A549 (cell line): ENCODE measurements around the gene ADGRF5. TPM values are rescaled to one million over a fixed set of nuclear protein-coding genes. Genes with fewer than 3 reads are reported as not detected.

Source experiments
- ATAC-seq, 2 experiments: fragments of 200-7000 bp in 1 of 2; fragments of >200 bp in 1 of 2; cut with Nextera tagmentation in 1 of 2; cut with Tn5 transposase in 1 of 2; 3 replicates each; pipeline versions ENCODE4 v1.8.0 to v1.9.1; 2018 to 2020; ENCODE audit warnings: mild to moderate bottlenecking in 1 of 2, moderate library complexity in 1 of 2
- CTCF ChIA-PET: fragments of 300-600 bp; sonication (Branson Sonifier 250); formaldehyde crosslinking; extraction: SDS; loops from one replicate; lab custom pipeline; 2021; ENCODE audit warnings: antibody characterized with exemption, inconsistent platforms; lab: Yijun Ruan, JAX
- POLR2A ChIA-PET: fragments of 350-600 bp; formaldehyde crosslinking; extraction: SDS; loops from one replicate; lab custom pipeline; 2021; ENCODE audit warnings: antibody characterized with exemption, inconsistent platforms; lab: Yijun Ruan, JAX
- DNase-seq, 2 experiments: peaks; one replicate each; pipeline versions ENCODE4 v3.0.0 to v3.0.0-alpha.2; 2011 to 2016; ENCODE audit warnings: low read depth in 1 of 2, low spot score in 1 of 2
- FAIRE-seq: peaks from 2 replicates; lab custom pipeline; 2011; peaks lifted over from hg19 to GRCh38; lab: Jason Lieb, UNC
- H3K27ac ChIP-seq, 2 experiments: fragments of >200 bp; sonication (Bioruptor Twin); formaldehyde crosslinking; 3 replicates each; pipeline ENCODE4 v1.5.1; 2016 to 2017
- H3K4me1 ChIP-seq: fragments of >200 bp; sonication (Bioruptor Twin); formaldehyde crosslinking; 3 replicates; pipeline ENCODE4 v1.6.1; 2016
- H3K4me2 ChIP-seq: fragments of >200 bp; sonication (Bioruptor Twin); formaldehyde crosslinking; 3 replicates; pipeline ENCODE4 v1.6.1; 2016
- H3K4me3 ChIP-seq: fragments of >200 bp; sonication (Bioruptor Twin); formaldehyde crosslinking; 3 replicates; pipeline ENCODE4 v1.5.1; 2016
- H3K9me3 ChIP-seq: fragments of >200 bp; sonication (Bioruptor Twin); formaldehyde crosslinking; 3 replicates; pipeline ENCODE4 v1.6.1; 2016
- BHLHE40 ChIP-seq: IDR thresholded peaks from 2 replicates; pipeline ENCODE4 v1.6.1; 2012; ENCODE audit warnings: low read depth, low read length, inconsistent platforms
- CBX8 ChIP-seq: fragments of 200-600 bp; sonication (generic); IDR thresholded peaks from 2 replicates; pipeline ENCODE4 v1.6.1; 2016
- CHD2 ChIP-seq: fragments of 150-350 bp; IDR thresholded peaks from 2 replicates; pipeline ENCODE4 v1.6.1; 2014; ENCODE audit warnings: low read length; ENCODE audit not compliant: partially characterized antibody
- CTCF ChIP-seq: fragments of >200 bp; sonication (Bioruptor Twin); formaldehyde crosslinking; IDR thresholded peaks from 3 replicates; pipeline ENCODE4 v1.5.1; 2016
- EHF ChIP-seq: fragments of 250-450 bp; sonication (Bioruptor Pico); IDR thresholded peaks from 2 replicates; pipeline ENCODE4 v1.5.0; 2020; ENCODE audit warnings: mild to moderate bottlenecking
- EHMT2 ChIP-seq: fragments of 200-600 bp; sonication (generic); IDR thresholded peaks from 2 replicates; pipeline ENCODE4 v1.6.1; 2016; ENCODE audit warnings: antibody characterized with exemption, low read depth, mild to moderate bottlenecking, moderate library complexity
- ESRRA ChIP-seq: fragments of 150-350 bp; IDR thresholded peaks from 2 replicates; pipeline ENCODE4 v1.6.1; 2014; ENCODE audit warnings: mild to moderate bottlenecking, low read length, borderline replicate concordance
- FOSB ChIP-seq: fragments of 250-450 bp; sonication (Bioruptor Pico); IDR thresholded peaks from 2 replicates; pipeline ENCODE4 v1.5.0; 2020; ENCODE audit warnings: mild to moderate bottlenecking, moderate library complexity
- HOXA7 ChIP-seq: fragments of 250-450 bp; sonication (Bioruptor Pico); IDR thresholded peaks from 2 replicates; pipeline ENCODE4 v1.5.0; 2020; ENCODE audit warnings: mild to moderate bottlenecking, moderate library complexity
- JUN ChIP-seq, 2 experiments: fragments of >200 bp; sonication (Bioruptor Twin); formaldehyde crosslinking; IDR thresholded peaks; 2 replicates in 1 of 2; 3 replicates in 1 of 2; pipeline ENCODE4 v1.6.1; 2016 to 2017
- KDM5A ChIP-seq: fragments of 200-600 bp; sonication (generic); IDR thresholded peaks from 2 replicates; pipeline ENCODE4 v1.6.1; 2016; ENCODE audit warnings: antibody characterized with exemption, mild to moderate bottlenecking
- MAZ ChIP-seq: fragments of 150-350 bp; IDR thresholded peaks from 2 replicates; pipeline ENCODE4 v1.6.1; 2014; ENCODE audit warnings: antibody characterized with exemption, low read depth, low read length, borderline replicate concordance
- NPAS2 ChIP-seq: fragments of 250-450 bp; sonication (Bioruptor Pico); IDR thresholded peaks from 2 replicates; pipeline ENCODE4 v1.8.0; 2022; ENCODE audit warnings: mild to moderate bottlenecking, moderate library complexity, borderline replicate concordance
- NR3C1 ChIP-seq: fragments of >200 bp; sonication (Bioruptor Twin); formaldehyde crosslinking; IDR thresholded peaks from 3 replicates; pipeline ENCODE4 v1.6.1; 2017
- PHF8 ChIP-seq: fragments of 200-600 bp; sonication (generic); IDR thresholded peaks from 2 replicates; pipeline ENCODE4 v1.6.1; 2016; ENCODE audit warnings: low read depth, mild to moderate bottlenecking, antibody characterized with exemption, moderate library complexity, borderline replicate concordance
- POLR2AphosphoS2 ChIP-seq: conservative IDR thresholded peaks from 2 replicates; pipeline ENCODE4 v1.6.1; 2012; ENCODE audit warnings: low read length, improper control_type of control experiment, inconsistent platforms
- RFX5 ChIP-seq: fragments of 450-650 bp; IDR thresholded peaks from 2 replicates; pipeline ENCODE4 v1.7.1; 2014; ENCODE audit warnings: antibody characterized with exemption, mild to moderate bottlenecking, moderate library complexity
- TFCP2L1 ChIP-seq: fragments of 250-450 bp; sonication (Bioruptor Pico); IDR thresholded peaks from 2 replicates; pipeline ENCODE4 v1.5.0; 2021; ENCODE audit warnings: mild to moderate bottlenecking
- ZC3H11A ChIP-seq: fragments of 450-650 bp; IDR thresholded peaks from 2 replicates; pipeline ENCODE4 v1.6.1; 2014; ENCODE audit warnings: antibody characterized with exemption, mild to moderate bottlenecking
- ZNF302 ChIP-seq: fragments of 250-450 bp; sonication (Bioruptor Pico); IDR thresholded peaks from 2 replicates; pipeline ENCODE4 v1.9.0; 2021; ENCODE audit warnings: inconsistent platforms, mild to moderate bottlenecking, moderate library complexity
- WGBS: methylation state at CpG from one replicate; pipeline ENCODE4 v1.1.6; 2017; ENCODE audit errors: missing lambda C conversion rate; 5-methylcytosine and 5-hydroxymethylcytosine counted together
- polyA plus RNA-seq, 4 experiments: library from polyadenylated mRNA; depleted of rRNA in 3 of 4; stranded (reverse); fragments of >200 nt; fragmentation: RNase III in 1 of 4; extraction: RNeasy Plus Mini Kit Qiagen cat#74134 plus additional on column Dnase treatment in 1 of 4; gene quantifications; 2 replicates in 3 of 4; 3 replicates in 1 of 4; pipeline ENCODE4 v1.2.3, GENCODE V29; 2011 to 2017
- TF ChIP-seq, protein P1 (sequence below): fragments of 450-650 bp; IDR thresholded peaks from 2 replicates; pipeline ENCODE4 v1.6.1; 2014; ENCODE audit warnings: antibody characterized with exemption
- TF ChIP-seq, protein P2 (sequence below): IDR thresholded peaks from 2 replicates; pipeline ENCODE4 v1.6.1; 2012
- TF ChIP-seq, protein P3 (sequence below): fragments of 250-450 bp; sonication (Bioruptor Pico); IDR thresholded peaks from 2 replicates; pipeline ENCODE4 v1.5.0; 2020; ENCODE audit warnings: low read depth, mild to moderate bottlenecking, moderate library complexity
- TF ChIP-seq, protein P4 (sequence below): fragments of 150-350 bp; IDR thresholded peaks from 2 replicates; pipeline ENCODE4 v1.6.1; 2014; ENCODE audit warnings: low read depth, mild to moderate bottlenecking, low read length
- TF ChIP-seq, protein P5 (sequence below): fragments of 200-600 bp; sonication (generic); IDR thresholded peaks from 2 replicates; pipeline ENCODE4 v1.6.1; 2016; ENCODE audit warnings: antibody characterized with exemption, mild to moderate bottlenecking, moderate library complexity
- TF ChIP-seq, protein P6 (sequence below): fragments of >200 bp; sonication (Bioruptor Twin); formaldehyde crosslinking; IDR thresholded peaks from 3 replicates; pipeline ENCODE4 v1.6.1; 2016

ADGRF5 gene
- polyA plus RNA-seq, 2 of the 4 experiments (the other 2 are of a cell fraction), result not detected

GRCh38 chr6:46882645-46883044, 39.1 kb downstream of the ADGRF5 start:
- ChIA-PET CTCF (no interaction called here), POLR2A (no interaction called here)
- H3K27ac ChIP-seq, result no peak overlapping the region
- H3K4me1 ChIP-seq, result no peaks in the 10 kb centered on the region
- WGBS, result 30% methylated on average over 2 of the region's 2 CpGs
- TF ChIP-seq, protein P1, sequence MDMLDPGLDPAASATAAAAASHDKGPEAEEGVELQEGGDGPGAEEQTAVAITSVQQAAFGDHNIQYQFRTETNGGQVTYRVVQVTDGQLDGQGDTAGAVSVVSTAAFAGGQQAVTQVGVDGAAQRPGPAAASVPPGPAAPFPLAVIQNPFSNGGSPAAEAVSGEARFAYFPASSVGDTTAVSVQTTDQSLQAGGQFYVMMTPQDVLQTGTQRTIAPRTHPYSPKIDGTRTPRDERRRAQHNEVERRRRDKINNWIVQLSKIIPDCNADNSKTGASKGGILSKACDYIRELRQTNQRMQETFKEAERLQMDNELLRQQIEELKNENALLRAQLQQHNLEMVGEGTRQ, result no peak
- TF ChIP-seq FOSB, result no peak
- TF ChIP-seq BHLHE40, result no peak
- TF ChIP-seq PHF8, result no peak
- TF ChIP-seq KDM5A, result no peak
- no peak for TF ChIP-seq EHMT2
- TF ChIP-seq, protein P2, sequence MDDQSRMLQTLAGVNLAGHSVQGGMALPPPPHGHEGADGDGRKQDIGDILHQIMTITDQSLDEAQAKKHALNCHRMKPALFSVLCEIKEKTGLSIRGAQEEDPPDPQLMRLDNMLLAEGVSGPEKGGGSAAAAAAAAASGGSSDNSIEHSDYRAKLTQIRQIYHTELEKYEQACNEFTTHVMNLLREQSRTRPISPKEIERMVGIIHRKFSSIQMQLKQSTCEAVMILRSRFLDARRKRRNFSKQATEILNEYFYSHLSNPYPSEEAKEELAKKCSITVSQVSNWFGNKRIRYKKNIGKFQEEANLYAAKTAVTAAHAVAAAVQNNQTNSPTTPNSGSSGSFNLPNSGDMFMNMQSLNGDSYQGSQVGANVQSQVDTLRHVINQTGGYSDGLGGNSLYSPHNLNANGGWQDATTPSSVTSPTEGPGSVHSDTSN, result no peak
- no peak for TF ChIP-seq JUN (IDR thresholded peaks at IDR 0.05)
- no peak for TF ChIP-seq NPAS2
- no peak for TF ChIP-seq TFCP2L1 (CRISPR knock-in tag)
- TF ChIP-seq RFX5, result no peak
- TF ChIP-seq ZNF302, result no peak
- TF ChIP-seq NR3C1, result no peak
- TF ChIP-seq CBX8, result no peak
- TF ChIP-seq, protein P3, sequence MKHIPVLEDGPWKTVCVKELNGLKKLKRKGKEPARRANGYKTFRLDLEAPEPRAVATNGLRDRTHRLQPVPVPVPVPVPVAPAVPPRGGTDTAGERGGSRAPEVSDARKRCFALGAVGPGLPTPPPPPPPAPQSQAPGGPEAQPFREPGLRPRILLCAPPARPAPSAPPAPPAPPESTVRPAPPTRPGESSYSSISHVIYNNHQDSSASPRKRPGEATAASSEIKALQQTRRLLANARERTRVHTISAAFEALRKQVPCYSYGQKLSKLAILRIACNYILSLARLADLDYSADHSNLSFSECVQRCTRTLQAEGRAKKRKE (CRISPR knock-in tag), result no peak
- TF ChIP-seq, protein P4, sequence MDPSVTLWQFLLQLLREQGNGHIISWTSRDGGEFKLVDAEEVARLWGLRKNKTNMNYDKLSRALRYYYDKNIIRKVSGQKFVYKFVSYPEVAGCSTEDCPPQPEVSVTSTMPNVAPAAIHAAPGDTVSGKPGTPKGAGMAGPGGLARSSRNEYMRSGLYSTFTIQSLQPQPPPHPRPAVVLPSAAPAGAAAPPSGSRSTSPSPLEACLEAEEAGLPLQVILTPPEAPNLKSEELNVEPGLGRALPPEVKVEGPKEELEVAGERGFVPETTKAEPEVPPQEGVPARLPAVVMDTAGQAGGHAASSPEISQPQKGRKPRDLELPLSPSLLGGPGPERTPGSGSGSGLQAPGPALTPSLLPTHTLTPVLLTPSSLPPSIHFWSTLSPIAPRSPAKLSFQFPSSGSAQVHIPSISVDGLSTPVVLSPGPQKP, result no peak
- no peak for TF ChIP-seq ZC3H11A
- TF ChIP-seq, protein P5, sequence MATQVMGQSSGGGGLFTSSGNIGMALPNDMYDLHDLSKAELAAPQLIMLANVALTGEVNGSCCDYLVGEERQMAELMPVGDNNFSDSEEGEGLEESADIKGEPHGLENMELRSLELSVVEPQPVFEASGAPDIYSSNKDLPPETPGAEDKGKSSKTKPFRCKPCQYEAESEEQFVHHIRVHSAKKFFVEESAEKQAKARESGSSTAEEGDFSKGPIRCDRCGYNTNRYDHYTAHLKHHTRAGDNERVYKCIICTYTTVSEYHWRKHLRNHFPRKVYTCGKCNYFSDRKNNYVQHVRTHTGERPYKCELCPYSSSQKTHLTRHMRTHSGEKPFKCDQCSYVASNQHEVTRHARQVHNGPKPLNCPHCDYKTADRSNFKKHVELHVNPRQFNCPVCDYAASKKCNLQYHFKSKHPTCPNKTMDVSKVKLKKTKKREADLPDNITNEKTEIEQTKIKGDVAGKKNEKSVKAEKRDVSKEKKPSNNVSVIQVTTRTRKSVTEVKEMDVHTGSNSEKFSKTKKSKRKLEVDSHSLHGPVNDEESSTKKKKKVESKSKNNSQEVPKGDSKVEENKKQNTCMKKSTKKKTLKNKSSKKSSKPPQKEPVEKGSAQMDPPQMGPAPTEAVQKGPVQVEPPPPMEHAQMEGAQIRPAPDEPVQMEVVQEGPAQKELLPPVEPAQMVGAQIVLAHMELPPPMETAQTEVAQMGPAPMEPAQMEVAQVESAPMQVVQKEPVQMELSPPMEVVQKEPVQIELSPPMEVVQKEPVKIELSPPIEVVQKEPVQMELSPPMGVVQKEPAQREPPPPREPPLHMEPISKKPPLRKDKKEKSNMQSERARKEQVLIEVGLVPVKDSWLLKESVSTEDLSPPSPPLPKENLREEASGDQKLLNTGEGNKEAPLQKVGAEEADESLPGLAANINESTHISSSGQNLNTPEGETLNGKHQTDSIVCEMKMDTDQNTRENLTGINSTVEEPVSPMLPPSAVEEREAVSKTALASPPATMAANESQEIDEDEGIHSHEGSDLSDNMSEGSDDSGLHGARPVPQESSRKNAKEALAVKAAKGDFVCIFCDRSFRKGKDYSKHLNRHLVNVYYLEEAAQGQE, result no peak
- TF ChIP-seq EHF (CRISPR knock-in tag), result no peak
- DNase-seq (no peak), ATAC-seq (no peak), FAIRE-seq (no peak)
- H3K4me2 ChIP-seq, result no peak overlapping the region
- no peak overlapping the region for H3K4me3 ChIP-seq
- H3K9me3 ChIP-seq, result no peaks in the 10 kb centered on the region

DNA sequence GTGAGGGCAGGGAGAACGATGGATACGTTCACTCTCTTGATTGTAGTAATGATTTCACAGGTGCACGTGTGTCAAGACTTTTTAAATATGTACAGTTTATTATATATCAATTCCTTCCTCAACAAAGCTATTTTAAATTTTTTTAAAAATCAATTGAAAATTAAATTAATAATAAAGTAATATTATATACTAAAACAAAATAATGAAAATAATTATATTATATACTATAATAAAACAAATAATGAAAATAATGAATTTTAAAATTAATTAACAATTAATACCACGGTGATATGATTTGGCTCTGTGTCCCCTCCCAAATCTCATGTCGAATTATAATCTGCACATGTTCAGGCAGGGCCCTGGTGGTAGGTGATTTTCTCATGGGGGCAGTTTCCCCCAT, 42.7 kb downstream of the ADGRF5 start:
- Histone ChIP-seq H3K4me3 (no peak overlapping the region), H3K4me2 (no peak overlapping the region), H3K4me1 (no peaks in the 10 kb centered on the region), H3K9me3 (no peaks in the 10 kb centered on the region), H3K27ac (no peak overlapping the region)
- WGBS, result 69% methylated on average over 5 of the region's 5 CpGs
- no peak for FAIRE-seq
- ChIA-PET CTCF (no interaction called here), POLR2A (no interaction called here)
- DNase-seq, result no peak
- no peak for ATAC-seq
- TF ChIP-seq, protein P6, sequence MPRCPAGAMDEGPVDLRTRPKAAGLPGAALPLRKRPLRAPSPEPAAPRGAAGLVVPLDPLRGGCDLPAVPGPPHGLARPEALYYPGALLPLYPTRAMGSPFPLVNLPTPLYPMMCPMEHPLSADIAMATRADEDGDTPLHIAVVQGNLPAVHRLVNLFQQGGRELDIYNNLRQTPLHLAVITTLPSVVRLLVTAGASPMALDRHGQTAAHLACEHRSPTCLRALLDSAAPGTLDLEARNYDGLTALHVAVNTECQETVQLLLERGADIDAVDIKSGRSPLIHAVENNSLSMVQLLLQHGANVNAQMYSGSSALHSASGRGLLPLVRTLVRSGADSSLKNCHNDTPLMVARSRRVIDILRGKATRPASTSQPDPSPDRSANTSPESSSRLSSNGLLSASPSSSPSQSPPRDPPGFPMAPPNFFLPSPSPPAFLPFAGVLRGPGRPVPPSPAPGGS, result no peak
- TF ChIP-seq PHF8, result no peak
- no peak for TF ChIP-seq ZNF302
- TF ChIP-seq, protein P2, result no peak
- TF ChIP-seq ESRRA, result no peak
- no peak for TF ChIP-seq MAZ
- TF ChIP-seq POLR2AphosphoS2, result no peak
- TF ChIP-seq ZC3H11A, result no peak
- TF ChIP-seq CTCF, result no peak
- TF ChIP-seq JUN (IDR thresholded peaks at IDR 0.05), result no peak
- no peak for TF ChIP-seq KDM5A
- no peak for TF ChIP-seq HOXA7 (CRISPR knock-in tag)
- TF ChIP-seq CHD2, result no peak
